Neural cell (in vitro differentiated cells): Measurements from ENCODE around the gene DSTN.

Source experiments
- CTCF ChIP-seq: fragments of 450-650 bp; IDR thresholded peaks from 2 replicates; pipeline ENCODE4 v1.5.1; 2014; ENCODE audit warnings: antibody characterized with exemption, mild to moderate bottlenecking, moderate library complexity; ENCODE audit not compliant: poor library complexity, severe bottlenecking
- RAD21 ChIP-seq: fragments of 450-650 bp; conservative IDR thresholded peaks from 2 replicates; pipeline ENCODE4 v1.6.1; 2014; ENCODE audit warnings: antibody characterized with exemption, mild to moderate bottlenecking, moderate library complexity

GRCh38 chr20:17566345-17566744 is 3.5 kb upstream of the DSTN start:
- TF ChIP-seq RAD21: no peak
- TF ChIP-seq CTCF: no peak
